Mucosa of rectum (tissue), 2 donors: ENCODE data around the gene OR11H6.
"Not testable (repeated sequence)": the region's sequence is repeated elsewhere in the genome, so short reads cannot be mapped to it uniquely, and the experiment has no call there.

Source experiments
- H3K27ac ChIP-seq, 2 donors: one replicate each; pipeline ENCODE4 v1.7.0; 2013; ENCODE audit warnings: inconsistent platforms in 2 of 2, low read depth in 2 of 2, low read length in 2 of 2
- H3K27me3 ChIP-seq, 2 donors: one replicate each; pipeline ENCODE4 v1.7.0; 2013; ENCODE audit warnings: low read length in 2 of 2; ENCODE audit not compliant: control insufficient read depth in 2 of 2, insufficient read depth in 2 of 2
- H3K36me3 ChIP-seq, 2 donors: one replicate each; pipeline ENCODE4 v1.7.0; 2013; ENCODE audit warnings: low read length in 2 of 2; ENCODE audit not compliant: control insufficient read depth in 2 of 2, insufficient read depth in 2 of 2
- H3K4me1 ChIP-seq, 2 donors: one replicate each; pipeline ENCODE4 v1.7.0; 2013; ENCODE audit warnings: low read length in 2 of 2, mild to moderate bottlenecking in 1 of 2; ENCODE audit not compliant: control insufficient read depth in 2 of 2, insufficient read depth in 2 of 2
- H3K4me3 ChIP-seq, 2 donors: one replicate each; pipeline ENCODE4 v1.7.0; 2013; ENCODE audit warnings: low read length in 2 of 2
- H3K9ac ChIP-seq, 2 donors: one replicate each; pipeline ENCODE4 v1.7.0; 2013; ENCODE audit warnings: low read length in 2 of 2, low read depth in 1 of 2, mild to moderate bottlenecking in 1 of 2
- H3K9me3 ChIP-seq, 2 donors: one replicate each; pipeline ENCODE4 v1.7.0; 2013; ENCODE audit warnings: low read length in 2 of 2; ENCODE audit not compliant: control insufficient read depth in 2 of 2
- donor health status: healthy.
- donor health status: Normal muscosa, but diverticular disease.

OR11H6 gene

DNA sequence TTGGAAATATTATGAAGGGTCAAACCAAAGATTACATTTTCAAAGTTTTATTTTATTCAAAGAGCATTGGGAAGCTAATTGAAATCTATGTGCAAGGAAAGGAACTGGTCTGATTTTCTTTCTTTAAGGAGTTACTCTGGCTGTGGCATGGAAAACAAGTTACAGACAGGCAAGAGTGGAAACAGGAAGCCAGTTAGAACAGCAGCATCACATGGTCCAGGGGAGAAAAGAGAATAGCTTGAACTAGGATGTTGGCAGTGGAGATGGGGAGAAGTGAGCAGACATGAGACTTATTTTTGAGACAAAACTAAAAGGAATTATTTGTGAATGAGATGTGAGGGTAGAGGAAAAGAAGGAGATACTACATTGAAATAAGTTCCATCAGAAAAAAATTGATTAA lies 29.4 kb upstream of the OR11H6 start:
- H3K4me1 ChIP-seq = no peaks in the 10 kb centered on the region
- no peak overlapping the region for H3K27ac ChIP-seq
- no peaks in the 10 kb centered on the region for H3K27me3 ChIP-seq
- no peak overlapping the region for H3K9ac ChIP-seq
- no peaks in the 10 kb centered on the region for H3K9me3 ChIP-seq
- H3K36me3 ChIP-seq = no peaks in the 10 kb centered on the region
- no peak overlapping the region for H3K4me3 ChIP-seq

DNA sequence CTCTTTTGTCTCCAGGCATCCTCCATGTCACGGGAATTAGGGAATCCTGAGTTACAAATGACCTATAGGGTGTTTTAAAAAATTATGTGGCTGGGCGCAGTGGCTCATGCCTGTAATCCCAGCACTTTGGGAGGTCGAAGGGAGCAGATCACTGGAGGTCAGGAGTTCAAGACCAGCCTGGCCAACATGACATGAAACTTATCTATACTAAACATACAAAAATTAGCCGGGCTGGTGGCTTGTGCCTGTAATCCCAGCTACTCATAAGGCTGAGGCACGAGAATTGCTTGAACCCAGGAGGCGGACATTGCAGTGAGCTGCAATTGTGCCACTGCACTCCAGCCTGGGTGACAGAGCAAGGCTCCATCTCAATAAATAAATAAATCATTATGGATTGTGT lies 28.3 kb upstream of the OR11H6 start:
- H3K4me1 ChIP-seq, H3K4me3 ChIP-seq, H3K9ac ChIP-seq, H3K27me3 ChIP-seq, H3K9me3 ChIP-seq, H3K36me3 ChIP-seq, H3K27ac ChIP-seq: not testable (repeated sequence)

DNA sequence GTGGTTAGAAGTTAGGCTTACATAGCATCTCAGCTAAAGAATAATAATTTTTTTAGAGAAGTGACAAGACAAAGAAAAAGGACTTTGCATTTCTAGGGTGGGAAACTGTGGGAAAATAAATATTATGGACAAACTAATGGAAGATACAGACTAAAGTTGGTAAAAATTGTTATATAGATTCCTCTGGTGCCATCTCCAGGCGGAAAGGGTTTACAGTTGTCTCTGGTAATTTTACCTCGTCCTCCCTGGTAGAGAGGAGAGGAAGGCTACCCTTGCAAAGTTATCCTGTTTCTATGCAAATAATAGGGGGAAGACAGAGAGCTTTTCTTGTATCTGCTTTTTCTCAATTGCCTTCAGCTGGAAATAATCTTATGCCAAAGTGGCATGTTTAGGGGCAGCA lies 27.6 kb upstream of the OR11H6 start:
- Histone ChIP-seq H3K27ac (no peak overlapping the region), H3K9me3 (no peaks in the 10 kb centered on the region), H3K36me3 (no peaks in the 10 kb centered on the region), H3K4me3 (no peak overlapping the region), H3K4me1 (no peaks in the 10 kb centered on the region), H3K9ac (no peak overlapping the region), H3K27me3 (no peaks in the 10 kb centered on the region)

DNA sequence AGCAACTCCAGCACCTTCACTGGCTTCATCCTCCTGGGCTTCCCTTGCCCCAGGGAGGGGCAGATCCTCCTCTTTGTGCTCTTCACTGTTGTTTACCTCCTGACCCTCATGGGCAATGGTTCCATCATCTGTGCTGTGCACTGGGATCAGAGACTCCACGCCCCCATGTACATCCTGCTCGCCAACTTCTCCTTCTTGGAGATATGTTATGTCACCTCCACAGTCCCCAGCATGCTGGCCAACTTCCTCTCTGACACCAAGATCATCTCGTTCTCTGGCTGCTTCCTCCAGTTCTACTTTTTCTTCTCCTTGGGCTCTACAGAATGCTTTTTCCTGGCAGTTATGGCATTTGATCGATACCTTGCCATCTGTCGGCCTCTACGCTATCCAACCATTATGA lies 26.1 kb upstream of the OR11H6 start:
- H3K27ac ChIP-seq = no peak overlapping the region
- H3K4me1 ChIP-seq = no peaks in the 10 kb centered on the region
- no peaks in the 10 kb centered on the region for H3K27me3 ChIP-seq
- no peaks in the 10 kb centered on the region for H3K36me3 ChIP-seq
- no peak overlapping the region for H3K4me3 ChIP-seq
- no peaks in the 10 kb centered on the region for H3K9me3 ChIP-seq
- no peak overlapping the region for H3K9ac ChIP-seq

DNA sequence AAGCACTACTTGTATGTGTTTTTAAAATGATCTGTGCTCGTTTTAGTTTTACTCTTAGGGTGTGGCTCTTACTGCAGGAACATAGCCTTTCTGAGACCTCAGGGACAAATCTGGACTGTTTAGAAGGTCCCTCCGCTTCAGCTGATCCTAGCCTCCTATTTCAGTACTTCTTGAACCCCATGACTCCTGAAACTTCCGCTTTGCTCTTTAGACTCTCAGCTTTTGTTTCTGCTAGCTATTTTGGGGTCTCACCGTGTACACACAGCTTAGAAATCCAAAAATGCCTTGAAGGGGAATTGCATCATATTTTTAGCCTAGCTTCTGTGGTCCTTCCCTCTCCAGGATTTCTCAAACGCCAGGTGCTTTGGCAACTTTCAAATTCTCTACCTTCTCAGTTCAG lies 24.5 kb upstream of the OR11H6 start:
- no peak overlapping the region for H3K27ac ChIP-seq
- H3K4me1 ChIP-seq = no peaks in the 10 kb centered on the region
- no peaks in the 10 kb centered on the region for H3K36me3 ChIP-seq
- H3K9me3 ChIP-seq = no peaks in the 10 kb centered on the region
- H3K4me3 ChIP-seq = no peak overlapping the region
- H3K27me3 ChIP-seq = no peaks in the 10 kb centered on the region
- H3K9ac ChIP-seq = no peak overlapping the region

DNA sequence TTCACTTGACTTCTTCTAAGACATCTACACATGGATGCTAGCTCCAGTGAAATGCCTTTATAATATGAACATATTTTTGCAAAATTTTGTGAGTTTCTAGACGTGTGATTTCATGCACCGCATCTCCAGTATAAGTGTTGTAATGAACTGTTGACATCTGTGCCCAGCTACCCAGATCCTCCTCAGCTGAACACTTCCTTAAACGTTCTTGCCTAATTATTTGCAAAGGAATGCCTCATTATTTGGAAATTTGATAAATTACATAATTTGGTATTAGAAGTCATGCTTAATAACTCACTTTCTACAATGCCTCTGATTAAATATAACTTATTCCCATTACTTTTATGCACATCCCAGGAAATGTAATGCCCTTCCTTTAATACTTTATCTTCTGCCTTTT lies 18.8 kb upstream of the OR11H6 start:
- Histone ChIP-seq H3K27me3 (no peaks in the 10 kb centered on the region), H3K36me3 (no peaks in the 10 kb centered on the region), H3K4me1 (no peaks in the 10 kb centered on the region), H3K9me3 (no peaks in the 10 kb centered on the region), H3K27ac (no peak overlapping the region), H3K9ac (no peak overlapping the region), H3K4me3 (no peak overlapping the region)

DNA sequence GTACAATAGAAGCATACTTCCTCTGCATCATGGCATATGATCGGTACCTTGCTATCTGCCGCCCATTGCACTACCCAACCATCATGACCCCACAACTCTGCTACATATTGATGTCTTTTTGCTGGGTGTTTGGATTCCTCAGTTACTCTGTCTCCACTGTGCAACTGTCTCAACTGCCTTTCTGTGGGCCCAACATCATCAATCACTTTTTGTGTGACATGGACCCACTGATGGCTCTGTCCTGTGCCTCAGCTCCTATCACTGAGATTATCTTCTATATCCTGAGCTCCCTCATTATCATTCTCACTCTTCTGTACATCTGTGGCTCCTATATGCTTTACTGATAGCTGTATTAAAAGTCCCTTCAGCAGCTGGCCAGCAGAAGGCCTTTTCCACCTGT lies 13.9 kb upstream of the OR11H6 start:
- H3K9ac ChIP-seq = no peak overlapping the region
- H3K4me1 ChIP-seq = no peaks in the 10 kb centered on the region
- H3K4me3 ChIP-seq = no peak overlapping the region
- no peaks in the 10 kb centered on the region for H3K9me3 ChIP-seq
- H3K36me3 ChIP-seq = no peaks in the 10 kb centered on the region
- H3K27ac ChIP-seq = no peak overlapping the region
- H3K27me3 ChIP-seq = no peaks in the 10 kb centered on the region

DNA sequence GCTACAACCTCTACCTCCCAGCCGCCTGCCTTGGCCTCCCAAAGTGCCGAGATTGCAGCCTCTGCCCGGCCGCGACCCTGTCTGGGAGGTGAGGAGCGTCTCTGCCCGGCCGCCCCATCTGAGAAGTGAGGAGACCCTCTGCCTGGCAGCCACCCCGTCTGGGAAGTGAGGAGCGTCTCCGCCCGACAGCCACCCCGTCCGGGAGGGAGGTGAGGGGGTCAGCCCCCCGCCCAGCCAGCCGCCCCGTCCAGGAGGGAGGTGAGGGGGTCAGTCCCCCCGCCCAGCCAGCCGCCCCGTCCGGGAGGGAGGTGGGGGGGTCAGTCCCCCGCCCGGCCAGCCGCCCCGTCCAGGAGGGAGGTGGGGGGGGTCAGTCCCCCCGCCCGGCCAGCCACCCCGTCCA lies 11.1 kb upstream of the OR11H6 start:
- not testable (repeated sequence) for H3K9me3 ChIP-seq, H3K4me3 ChIP-seq, H3K9ac ChIP-seq, H3K36me3 ChIP-seq, H3K27ac ChIP-seq, H3K27me3 ChIP-seq, H3K4me1 ChIP-seq

DNA sequence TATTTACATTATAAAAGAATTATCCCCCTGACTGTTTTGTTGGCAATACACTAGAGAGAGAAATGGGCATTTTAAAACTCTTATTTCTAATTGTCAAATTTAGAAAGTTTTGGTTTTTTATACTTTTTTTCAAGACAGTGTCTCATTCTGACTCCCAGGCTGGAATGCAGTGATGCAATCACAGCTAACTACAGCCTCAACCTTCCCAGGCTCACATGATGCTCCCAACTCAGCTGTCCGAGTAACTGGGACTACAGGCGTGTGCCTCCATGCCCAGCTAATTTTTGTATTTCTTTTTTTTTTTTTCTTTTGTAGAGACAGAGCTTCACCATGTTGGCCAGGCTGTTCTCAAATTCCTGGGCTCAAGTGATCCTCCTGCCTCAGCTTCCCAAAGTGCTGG lies 8.3 kb upstream of the OR11H6 start:
- Histone ChIP-seq H3K9ac (no peak overlapping the region), H3K36me3 (no peaks in the 10 kb centered on the region), H3K4me1 (no peaks in the 10 kb centered on the region), H3K27me3 (no peaks in the 10 kb centered on the region), H3K9me3 (no peaks in the 10 kb centered on the region), H3K4me3 (no peak overlapping the region), H3K27ac (no peak overlapping the region)

DNA sequence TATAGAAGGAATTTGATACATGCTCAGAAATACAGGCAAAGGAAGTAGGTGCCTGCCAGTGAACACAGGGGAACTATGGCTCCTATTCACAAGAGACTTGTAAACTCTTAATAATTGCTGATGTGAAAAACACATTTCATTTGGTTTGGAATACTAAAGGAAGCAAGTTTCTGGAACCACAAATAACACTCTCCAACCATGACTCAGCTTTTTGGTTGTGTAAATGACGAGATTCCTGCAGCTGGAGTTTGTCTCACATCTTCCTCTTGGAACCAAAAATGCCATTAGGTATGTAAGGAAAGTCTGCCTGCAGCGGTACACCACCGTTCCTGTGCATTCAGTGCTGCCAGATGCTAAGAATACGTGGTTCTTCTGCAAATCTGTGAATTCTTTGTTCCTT lies 4.5 kb upstream of the OR11H6 start:
- H3K27me3 ChIP-seq = no peaks in the 10 kb centered on the region
- no peaks in the 10 kb centered on the region for H3K36me3 ChIP-seq
- H3K4me1 ChIP-seq = no peaks in the 10 kb centered on the region
- H3K9me3 ChIP-seq = no peaks in the 10 kb centered on the region
- H3K9ac ChIP-seq = no peak overlapping the region
- H3K27ac ChIP-seq = no peak overlapping the region
- H3K4me3 ChIP-seq = no peak overlapping the region

DNA sequence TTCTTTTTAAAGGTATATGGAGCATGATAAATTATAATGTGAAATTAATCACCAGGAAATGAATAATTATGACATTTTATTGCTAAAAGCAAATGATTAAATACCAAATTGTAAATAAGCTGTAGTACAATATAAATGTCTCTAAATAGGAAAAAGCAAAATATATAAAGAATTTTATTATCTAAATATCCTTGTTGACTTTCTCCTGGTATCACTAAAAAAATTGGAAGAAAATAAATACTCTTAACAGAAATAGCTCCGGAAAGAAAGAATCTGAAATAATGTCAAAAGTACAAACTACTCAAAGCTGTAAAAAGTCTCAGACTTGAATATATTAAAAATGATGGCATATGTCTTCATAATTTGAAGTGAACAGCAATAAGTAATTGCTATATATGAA lies 5.2 kb downstream of the OR11H6 start, which contains the start of gene OR11H7:
Gene OR11H7, plus strand, starts transcription at position 301 of the 400 bp plus-strand sequence.
- no peak within 1 kb of the TSS for H3K27ac ChIP-seq
- H3K9ac ChIP-seq = no peak within 1 kb of the TSS
- no peak within 1 kb of the TSS for H3K4me3 ChIP-seq
- H3K4me1 ChIP-seq = no peaks in the 10 kb centered on the region
- peaks cover 0 to 4% of the 10 kb centered on the region in 2 donors for H3K9me3 ChIP-seq
- no peaks in the 10 kb centered on the region for H3K27me3 ChIP-seq
- no peaks in the 10 kb centered on the region for H3K36me3 ChIP-seq
